ENCODE results near the gene TMPRSS5.
"Not testable (repeated sequence)": the region's sequence is repeated elsewhere in the genome, so short reads cannot be mapped to it uniquely, and the experiment has no call there.

Gene TMPRSS5

DNA sequence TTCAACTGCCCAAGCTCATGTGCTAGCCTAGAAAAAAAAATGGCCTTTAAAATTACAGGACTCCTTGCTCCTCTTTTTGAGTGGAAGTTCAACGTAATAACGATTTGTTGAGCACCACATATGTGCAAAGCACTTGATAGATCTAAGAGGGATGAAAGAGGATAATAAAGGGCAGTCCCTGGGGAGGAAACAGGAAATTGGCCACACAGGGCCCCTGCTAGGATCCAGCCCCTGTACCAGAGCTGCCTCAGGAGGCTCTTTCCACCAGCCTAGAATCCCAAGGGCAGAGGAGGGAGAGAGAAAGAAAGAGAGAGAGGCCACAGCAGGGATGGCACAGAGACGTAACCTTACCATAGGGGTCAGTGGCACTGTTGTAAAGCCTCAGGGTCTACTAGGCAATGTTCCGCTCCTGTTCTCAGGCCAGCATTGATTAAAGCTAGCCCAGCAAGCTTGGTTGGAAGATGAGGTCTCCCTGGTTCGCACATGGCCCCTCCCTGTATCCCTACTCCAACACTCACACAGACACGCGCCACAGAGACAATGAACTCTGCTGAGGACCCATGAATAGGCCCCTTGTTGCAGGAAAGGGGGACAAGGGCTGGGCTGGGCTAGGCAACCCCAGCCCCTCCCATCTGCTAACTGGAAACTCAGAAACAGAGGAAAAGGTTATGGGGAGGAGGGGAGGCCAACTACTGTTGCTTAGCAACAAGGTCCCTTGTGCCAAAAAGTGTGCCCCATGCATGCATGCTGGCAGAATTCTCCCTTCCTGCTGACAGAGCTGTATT lies at the start of gene TMPRSS5:
TSS of gene TMPRSS5 (minus strand) at position 438 of the 785 bp plus-strand sequence. CDS start at position 354, 84 bp downstream.
- no peak for DNase-seq

DNA sequence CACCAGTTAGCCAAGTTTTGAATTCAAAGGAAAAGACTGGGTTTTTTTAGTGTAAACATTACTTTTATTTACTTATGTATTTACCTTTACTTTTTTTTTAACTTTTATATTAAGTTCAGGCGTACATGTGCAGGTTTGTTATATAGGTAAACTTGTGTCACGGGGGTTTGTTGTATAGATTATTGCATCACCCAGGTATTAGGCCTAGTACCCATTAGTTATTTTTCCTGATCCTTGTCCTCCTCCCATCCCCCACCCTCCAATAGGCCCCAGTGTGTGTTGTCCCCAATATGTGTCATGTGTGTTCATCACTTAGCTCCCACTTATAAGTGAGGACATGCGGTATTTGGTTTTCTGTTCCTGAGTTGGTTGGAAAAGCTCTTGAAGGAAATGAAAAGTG lies 46.8 kb upstream of the TMPRSS5 start:
- no peak for DNase-seq

DNA sequence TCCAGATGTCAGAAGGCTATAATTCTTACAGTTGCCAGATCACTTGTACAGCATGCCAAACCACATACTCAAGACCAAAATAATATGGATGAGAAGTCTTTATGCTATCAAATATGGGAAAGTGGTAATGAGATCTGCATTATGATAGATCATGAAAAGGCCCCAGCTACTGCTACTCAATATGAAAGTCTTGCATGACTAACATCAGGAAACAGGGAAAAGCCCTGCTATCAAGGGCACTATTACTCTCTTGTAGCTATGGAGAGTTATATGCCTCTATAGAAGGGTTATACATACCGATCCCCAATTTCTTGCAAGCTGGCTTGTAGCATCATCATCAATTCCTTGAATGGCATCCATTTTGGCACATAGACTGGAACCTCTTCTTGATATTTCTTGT lies 30.2 kb upstream of the TMPRSS5 start:
- no peak for DNase-seq

DNA sequence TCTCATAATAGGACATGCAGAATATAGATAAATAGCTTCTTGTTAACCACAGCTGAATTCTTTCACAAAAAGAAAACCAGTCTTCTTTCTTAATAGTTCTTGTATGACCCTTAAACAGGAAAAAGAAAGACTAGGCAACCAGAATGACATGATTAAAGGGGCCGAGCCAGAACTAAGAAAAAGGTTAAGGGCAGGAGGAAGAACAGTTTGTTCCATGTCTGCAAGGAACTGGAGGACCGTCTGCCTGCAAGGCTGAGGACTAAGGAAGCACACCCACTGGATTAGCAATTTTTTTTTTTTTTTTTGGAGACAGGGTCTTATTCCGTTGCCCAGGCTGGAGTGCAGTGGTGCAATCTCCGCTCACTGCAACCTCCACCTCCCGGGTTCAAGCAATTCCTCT lies 26.0 kb upstream of the TMPRSS5 start:
- DNase-seq = no peak

DNA sequence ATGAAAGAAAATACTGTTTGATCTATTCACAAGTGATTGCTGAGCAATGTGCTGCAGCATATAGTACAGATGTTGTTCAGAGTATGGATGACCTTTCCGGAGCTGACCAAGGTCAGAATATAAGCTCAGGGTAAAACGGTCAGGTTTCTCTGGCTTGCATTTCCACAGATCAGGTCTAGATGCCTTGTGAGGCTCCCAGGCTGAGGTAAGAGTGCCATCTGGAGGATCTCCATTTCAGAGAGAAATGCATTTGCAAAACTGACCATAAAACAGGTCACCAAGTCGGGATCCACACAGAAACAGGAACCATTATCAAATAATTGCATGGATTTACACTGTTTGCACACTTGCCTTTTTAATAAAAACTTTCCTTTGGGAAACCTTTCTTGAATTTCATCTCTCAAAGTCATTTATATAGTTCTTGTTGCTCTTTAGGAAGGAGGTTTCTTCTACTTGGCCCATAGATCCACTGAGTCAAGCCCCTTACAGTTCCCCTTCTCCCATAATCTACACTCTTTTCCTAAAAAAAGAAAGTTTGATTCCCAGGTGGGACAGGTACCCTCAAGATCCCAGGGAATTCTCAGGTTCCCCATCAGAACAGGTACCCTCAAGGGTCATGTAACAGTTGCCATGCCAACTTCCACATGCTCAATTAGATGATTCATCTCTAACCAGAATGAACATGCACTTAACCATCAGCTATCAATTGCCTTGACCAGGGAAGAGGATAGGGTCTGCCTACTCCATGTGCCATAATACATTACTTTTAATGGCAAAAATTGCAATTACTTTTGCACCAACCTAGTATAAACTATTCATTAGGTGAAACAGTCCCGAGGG lies 25.0 kb upstream of the TMPRSS5 start:
- peak; percentile 31 for DNase-seq

DNA sequence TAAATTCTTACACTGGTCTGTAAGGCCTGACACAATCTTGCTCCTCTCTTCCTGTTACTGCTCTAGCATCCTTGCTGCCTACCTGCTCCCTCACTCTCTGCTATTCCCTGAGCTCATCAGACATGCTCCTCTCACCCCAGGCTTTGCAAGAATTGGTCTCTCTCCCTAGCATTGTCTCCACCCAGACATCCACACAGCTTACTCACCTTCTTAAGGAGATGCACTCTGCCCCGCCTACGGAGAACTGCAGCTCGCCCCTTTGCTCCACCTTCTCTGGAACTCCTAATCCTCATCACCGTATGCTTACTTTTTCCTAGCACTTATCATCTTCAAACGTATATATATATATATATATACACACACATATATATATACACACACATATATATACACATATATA lies 23.3 kb upstream of the TMPRSS5 start:
- DNase-seq = no peak

DNA sequence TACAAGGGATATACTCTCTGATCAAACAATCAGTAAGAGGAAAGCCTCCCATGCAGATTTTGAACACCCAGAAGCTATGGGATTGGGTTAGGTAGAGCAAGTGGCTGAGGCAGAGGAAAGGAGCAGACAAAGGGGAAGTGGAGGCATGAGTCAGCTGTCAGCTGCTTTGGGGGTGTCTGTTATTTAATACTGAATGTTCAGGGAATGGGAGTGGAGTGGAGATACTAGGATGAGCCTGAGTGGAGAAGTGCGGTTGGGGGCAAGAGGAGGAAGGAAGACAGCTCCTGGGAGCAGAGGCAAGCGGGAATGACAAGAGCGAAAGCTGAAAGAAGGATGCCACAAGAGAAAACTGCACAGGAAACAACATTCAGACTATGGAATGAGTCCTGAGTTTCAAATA lies 22.7 kb upstream of the TMPRSS5 start:
- no peak for DNase-seq

DNA sequence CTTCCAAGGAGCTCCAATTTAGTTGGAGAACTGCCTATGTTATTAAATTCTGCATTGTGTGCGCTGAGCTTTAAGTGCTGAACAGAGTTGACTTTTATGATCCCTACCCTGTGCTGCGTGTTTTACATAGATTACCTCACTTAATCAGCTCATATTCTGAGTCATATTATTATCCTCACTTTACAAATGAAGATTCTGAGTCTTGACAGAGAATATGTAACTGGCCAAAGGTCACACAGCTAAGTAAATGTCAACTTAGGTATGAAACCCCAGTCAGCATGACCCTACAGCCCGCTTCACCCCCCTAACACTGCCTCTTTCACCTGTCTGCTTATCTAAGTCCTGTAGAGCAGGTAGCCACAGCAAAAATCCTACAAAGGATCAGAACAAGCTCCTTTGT lies 19.8 kb upstream of the TMPRSS5 start:
- DNase-seq = no peak

DNA sequence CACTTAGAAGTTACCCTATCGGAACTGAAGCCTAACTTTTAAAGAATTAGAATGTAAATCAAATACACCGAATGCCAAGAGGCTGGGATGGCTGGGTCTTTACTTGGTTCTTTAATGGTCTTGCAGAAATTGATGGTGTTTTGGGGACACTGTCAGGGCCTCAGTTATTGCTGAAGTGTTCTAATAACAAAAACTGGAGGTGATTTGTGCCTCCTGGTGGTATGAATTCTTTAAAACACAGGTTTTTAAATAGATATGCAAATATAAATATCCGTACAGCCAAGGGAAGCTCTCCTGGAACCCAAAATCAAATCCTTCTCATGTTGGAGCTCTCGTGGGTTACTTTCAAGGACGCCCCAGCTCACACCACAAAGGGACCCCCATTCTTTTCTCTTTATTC lies 19.3 kb upstream of the TMPRSS5 start:
- no peak for DNase-seq

DNA sequence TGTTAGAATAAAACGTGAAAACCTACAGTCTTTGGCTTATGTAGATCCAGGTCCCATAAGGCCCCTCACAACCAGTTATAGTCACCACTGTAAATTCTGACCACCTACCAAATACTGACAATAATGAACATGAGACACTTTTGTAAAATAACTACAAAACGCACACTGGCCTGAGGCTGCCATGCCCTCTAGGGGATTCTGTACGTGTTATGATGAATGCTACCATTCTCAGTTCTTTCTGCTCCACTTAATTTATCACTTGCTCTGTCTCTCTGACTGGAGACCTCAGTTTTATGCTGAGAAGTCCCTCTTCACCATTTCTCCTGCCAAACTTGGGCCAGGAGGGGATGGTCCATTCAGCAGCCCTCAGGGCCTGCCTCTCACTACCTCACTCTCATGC lies 18.7 kb upstream of the TMPRSS5 start:
- DNase-seq = no peak

DNA sequence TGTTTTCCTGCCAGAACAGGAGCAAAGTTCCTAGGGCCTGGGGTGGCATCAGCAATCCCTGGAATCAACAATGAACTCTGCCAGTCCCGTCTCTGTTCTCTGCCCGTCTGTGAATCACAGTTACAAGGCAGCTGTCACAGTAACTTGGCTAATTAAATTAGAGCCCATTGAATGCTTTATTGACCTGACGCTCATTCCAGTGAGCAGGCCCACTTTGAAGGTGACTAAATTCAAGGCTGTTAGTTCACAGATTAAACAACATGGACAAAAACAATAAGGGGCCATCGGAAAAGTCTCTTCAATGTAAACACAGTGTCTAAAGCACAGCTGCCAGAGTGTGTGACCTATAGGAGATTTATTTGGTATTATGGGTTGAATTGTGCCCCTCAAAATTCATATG lies 17.7 kb upstream of the TMPRSS5 start:
- no peak for DNase-seq

DNA sequence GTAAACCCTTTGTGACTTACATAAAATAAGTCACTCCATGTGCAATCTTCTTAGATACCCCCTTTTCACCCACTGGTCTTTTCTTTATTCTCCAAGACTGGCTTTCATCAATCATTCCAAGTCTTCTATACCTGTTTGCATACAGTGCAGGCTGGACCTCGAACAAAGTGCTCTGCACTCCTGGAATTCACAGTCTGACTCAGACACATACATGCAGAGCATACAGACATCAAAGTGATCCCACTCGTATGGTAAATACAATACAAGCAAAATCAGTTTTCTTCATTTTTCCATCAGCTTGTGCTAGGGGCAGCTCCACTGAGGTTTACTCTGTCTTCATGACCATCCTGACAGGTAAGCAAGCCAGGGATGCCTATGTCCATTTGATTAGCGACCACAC lies 16.8 kb upstream of the TMPRSS5 start:
- no peak for DNase-seq

DNA sequence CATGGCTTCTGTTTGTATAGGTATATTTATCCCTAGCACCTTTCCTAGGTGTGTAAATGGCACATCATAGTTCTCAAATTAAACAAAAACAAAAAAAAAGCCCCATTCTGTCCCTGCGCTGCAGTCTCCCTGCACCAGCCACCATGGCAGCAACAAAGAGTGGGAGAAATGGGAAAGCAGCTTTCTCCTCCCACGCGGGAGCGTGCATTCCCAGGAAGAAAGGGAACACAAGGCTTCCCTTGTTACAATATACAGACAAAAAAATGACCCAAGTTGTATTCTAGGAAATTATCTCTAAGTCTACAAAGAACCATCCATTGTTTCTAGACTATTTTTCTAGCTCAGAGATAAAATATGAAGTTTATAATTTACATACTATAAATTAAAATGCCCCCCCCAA lies 16.1 kb upstream of the TMPRSS5 start:
- no peak for DNase-seq

DNA sequence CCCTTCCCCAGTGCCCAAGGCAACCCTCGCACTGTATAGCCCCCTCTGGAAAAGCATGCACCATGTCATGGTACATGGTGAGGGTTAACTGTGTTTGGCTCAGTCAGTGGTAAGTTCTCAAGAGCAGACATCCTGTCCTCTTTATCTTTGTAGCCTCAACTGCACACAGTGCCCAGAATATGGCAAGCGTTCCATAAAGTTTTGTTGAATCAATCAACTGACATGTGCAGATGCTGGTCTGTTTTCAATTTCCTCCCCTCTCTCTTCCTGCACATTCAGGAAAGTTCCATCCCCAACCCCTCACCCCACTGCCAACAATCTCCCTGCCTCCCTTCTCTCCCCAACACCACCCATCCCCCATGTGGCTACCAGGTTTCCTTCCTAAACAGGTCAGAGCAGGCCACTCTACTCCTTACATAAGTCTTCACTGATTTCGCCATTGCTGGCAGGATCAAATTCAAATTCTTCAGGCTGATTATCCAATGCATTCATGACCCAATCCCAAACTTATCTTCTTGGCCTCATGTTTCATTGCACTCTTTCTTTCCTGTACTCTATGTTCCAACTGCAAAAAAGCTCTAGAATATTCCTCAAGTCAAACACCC lies 15.5 kb upstream of the TMPRSS5 start:
- DNase-seq = no peak

DNA sequence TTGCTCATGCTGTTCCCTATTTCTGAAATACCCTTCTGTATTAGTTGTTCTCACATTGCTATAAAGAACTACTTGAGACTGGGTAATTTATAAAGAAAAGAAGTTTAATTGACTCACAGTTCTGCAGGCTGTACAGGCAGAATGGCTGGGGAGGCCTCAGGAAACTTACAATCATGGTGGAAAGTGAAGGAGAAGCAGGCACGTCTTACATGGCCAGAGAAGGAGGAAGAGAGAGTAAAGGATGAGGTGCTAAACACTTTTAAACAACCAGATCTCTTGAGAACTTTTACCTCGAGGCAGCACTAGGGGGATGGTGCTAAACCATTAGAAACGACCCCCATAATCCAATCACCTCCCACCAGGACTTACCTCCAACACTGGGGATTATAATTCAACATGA lies 14.4 kb upstream of the TMPRSS5 start:
- not testable (repeated sequence) for DNase-seq

DNA sequence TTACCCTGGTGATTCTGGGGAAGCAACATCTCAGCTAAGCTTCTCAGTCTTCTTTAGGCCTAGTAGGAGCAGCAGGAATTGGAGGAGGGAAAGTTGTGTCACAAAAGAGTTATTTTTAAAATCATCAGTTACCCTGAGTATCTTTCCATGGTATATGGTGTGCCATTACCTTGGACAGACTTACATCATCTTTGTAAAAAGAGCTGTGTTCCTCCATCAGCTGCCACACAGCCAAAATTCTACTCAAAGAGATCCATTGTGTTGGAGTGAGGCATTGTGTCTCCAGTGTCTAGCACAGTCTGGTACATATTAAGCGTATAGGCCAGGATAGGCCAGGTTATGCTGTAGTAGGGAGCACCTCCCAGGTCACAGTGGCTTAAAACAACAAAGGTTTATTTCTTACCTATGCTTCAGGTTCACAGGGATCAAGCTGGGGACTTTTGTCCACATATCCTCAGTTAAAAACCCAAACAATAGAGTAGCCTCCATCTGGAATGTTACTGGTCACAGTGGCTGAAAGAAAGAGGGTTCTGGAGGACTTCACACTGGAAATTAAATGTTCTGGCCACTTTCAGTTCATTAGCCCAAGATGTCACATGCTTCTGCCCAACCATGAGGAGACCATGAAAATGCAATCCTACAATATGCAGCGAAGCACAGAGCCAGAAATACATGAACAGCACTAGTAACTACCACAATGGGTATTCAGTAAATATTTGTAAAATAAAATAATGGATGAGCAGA lies 9.9 kb upstream of the TMPRSS5 start:
- peak; percentile 49 for DNase-seq

DNA sequence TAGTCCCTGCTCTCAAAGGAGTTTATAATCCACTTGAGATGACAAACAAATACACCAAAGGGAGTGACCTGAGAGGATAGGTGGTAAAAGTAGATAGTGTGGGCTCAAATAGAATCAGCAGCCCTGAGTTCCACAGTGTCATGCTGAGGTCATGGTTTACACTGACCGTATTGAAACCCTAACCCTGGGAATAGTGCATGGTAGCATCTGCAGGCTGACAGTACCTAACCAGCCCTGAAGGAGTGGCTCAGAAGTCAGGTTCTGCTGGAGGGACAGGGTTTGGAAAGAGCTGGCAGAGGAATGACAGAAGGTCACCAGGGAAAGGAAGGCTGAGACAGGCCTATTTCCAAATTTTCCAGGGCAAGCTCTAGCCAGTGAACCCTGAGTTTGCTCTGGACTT lies 9.2 kb upstream of the TMPRSS5 start:
- no peak for DNase-seq

DNA sequence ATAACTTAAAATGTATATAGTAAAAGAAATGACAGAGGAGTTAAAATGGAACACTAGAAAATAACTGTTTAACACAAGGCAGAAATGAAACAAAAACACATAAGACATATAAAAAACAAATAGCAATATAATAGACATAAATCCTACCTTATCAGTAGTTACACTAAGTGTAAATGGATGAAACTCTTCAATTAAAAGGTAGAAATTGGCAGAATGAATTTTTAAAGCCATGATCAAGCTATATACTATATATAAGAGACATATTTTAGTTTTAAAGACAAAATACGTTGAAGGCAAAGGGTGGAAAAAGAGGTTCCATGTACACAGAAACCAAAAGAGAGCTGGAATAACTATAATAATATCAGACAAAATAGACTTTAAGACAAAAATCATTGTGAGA lies 4.9 kb upstream of the TMPRSS5 start:
- DNase-seq = no peak

DNA sequence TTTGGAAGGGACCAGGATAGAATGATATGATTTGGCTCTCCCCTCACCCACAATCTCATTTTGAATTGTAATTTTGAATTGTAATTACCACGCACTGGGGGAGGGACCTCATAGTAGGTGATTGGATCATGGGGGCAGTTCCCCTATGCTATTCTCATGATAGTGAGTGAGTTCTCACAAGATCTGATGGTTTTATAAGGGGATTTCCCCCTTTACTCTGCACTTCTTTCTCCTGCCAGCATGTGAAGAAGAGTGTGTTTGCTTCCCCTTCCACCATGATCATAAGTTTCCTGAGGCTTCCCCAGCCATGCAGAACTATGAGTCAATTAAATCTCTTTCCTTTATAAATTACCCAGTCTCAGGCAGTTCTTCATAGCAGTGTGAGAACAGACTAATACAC lies 2.6 kb downstream of the TMPRSS5 start:
- DNase-seq = not testable (repeated sequence)

DNA sequence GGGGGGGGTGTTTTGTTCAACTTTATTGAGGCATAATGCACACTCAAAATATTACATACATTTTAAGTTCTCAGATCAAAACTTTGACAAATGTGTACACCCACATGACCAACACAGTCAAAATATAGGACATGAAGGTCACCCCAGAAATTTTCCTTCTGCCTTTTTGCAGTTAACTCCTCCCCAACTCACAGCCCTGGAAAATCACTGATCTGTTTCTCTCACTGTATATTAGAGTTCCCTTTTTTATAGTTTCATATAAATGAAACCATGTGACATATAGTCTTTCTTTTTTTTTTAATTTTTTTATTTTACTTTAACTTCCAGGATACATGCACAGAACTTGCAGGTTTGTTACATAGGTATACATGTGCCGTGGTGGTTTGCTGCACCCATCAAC lies 4.6 kb downstream of the TMPRSS5 start:
- DNase-seq = no peak

DNA sequence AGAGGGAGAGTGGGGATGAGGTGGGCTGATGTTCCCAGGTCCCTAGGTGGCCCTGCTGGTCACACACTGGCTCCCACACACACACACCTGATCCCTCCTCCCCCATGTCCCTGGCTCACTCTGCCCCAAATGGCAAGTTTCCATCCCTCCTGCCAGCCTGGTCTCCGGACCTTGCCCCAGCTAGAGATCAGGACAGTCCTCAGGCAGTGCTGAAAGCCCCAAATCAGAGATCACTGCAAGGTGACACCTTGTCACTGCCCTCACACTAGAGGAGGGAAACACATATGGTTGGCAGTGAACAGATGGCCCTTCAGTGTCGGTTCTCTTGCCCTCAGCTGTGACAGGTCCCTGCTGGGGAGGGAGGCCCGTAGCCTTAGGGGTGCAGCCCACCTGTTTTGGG lies 7.6 kb downstream of the TMPRSS5 start:
- DNase-seq = no peak

DNA sequence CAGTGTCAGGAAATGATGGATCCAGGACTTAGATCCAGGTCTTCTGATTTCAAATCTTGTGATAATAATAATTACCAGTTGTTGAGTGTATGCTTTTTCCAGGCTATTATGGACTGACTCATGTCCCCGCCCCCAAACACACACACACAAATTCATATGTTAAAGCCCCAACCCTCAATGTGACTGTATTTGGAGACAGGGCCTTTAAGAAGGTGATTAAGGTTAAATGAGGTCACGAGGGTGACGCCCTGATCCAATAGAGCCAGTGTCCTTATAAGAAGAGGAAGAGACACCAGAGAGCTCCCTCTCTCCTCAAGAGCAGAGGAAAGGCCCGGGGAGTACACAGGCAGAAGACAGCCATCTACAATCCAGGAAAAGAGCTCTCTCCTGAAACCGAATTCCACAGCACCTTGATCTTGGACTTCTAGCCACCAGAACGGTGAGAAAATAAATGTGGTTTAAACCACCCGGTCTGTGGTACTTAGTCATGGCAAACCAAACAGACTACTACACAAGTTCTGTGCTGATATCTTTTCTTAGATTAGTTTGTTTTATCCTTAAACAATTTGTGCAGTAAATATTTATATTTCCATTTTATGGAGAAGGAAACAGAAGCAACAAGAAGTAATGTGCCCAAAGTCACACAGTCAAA lies 8.2 kb downstream of the TMPRSS5 start:
- no peak for DNase-seq

DNA sequence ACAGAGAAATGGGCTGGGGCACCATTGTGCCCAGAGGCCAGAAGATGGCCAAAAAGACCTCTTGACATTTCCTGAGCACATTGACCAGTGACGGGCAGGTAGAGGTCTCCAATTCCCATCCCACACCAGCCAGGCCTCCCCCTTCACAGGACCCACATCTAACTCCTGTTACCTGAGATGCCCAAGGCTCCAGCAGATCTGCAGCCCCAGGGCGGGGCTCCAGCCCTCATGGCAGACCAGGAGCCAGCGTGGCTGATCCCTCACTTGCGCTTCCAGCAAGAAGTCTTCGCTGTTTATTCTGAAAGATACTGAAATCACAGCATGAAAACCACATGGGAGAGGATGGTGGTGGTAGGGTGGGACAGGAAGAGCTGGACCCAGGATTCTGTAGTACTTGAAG lies 9.0 kb downstream of the TMPRSS5 start:
- no peak for DNase-seq
